ENCODE measurements around the gene FNDC5. TPM values are rescaled to one million over a fixed set of nuclear protein-coding genes. Genes with fewer than 3 reads are reported as not detected.

Gene FNDC5
- total RNA-seq, 1 donor from 2014 or later = 9.6 TPM

DNA sequence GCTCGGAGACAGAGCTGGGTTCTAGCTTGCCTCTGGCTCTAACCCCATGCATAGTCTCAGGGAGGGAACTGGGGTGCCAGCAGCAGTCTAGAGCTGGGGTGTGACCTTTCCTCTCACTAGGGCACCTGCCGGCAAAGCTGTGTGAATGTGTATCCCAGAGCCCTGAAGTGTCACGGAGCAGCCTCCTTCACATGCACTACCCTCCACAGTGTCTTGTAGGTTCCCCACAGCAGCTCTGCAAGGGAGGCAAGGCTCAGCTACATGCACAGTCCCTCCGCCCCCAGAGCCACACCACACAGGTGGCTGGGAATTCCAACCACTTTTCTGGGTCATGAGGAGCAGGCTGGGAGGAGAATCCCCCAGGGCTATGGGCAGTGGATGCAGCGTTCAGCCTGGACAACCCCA, 7.9 kb upstream of the FNDC5 start:
- TF ChIP-seq EZH2 (IDR thresholded peaks at IDR 0.05) (no peak), EZH2phosphoT487 (IDR thresholded peaks at IDR 0.05) (no peak)
- TF ChIP-seq, protein P1, sequence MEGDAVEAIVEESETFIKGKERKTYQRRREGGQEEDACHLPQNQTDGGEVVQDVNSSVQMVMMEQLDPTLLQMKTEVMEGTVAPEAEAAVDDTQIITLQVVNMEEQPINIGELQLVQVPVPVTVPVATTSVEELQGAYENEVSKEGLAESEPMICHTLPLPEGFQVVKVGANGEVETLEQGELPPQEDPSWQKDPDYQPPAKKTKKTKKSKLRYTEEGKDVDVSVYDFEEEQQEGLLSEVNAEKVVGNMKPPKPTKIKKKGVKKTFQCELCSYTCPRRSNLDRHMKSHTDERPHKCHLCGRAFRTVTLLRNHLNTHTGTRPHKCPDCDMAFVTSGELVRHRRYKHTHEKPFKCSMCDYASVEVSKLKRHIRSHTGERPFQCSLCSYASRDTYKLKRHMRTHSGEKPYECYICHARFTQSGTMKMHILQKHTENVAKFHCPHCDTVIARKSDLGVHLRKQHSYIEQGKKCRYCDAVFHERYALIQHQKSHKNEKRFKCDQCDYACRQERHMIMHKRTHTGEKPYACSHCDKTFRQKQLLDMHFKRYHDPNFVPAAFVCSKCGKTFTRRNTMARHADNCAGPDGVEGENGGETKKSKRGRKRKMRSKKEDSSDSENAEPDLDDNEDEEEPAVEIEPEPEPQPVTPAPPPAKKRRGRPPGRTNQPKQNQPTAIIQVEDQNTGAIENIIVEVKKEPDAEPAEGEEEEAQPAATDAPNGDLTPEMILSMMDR (IDR thresholded peaks at IDR 0.05) = no peak
- no peaks in the 10 kb centered on the region for H3K36me3 Mint-ChIP-seq
- no peaks in the 10 kb centered on the region for H4K20me1 ChIP-seq (ENCODE audit: low read depth)
- DNase-seq (ENCODE audit: low spot score) = no peak
- H3K4me1 Mint-ChIP-seq = peaks cover 28% of the 10 kb centered on the region
- H3K79me2 ChIP-seq (ENCODE audit: low read depth) = no peaks in the 10 kb centered on the region
- no peaks in the 10 kb centered on the region for H3K27me3 ChIP-seq
- peaks cover 17% of the 10 kb centered on the region for H3F3A ChIP-seq (ENCODE audit: low read depth)
- H3K27ac ChIP-seq = no peak overlapping the region
- no peaks in the 10 kb centered on the region for H3K36me3 ChIP-seq
- no peak overlapping the region for H3K27ac Mint-ChIP-seq
- H3K4me3 Mint-ChIP-seq = no peak overlapping the region
- peaks cover 38% of the 10 kb centered on the region for H3K4me1 ChIP-seq
- peaks cover 30% of the 10 kb centered on the region for H3K27me3 Mint-ChIP-seq (ENCODE audit: insufficient read depth, low read depth)
- H3K4me3 ChIP-seq = no peak overlapping the region
- H3K9me3 ChIP-seq (ENCODE audit: low read depth) = no peaks in the 10 kb centered on the region
- no peak overlapping the region for H3K9ac ChIP-seq
- H2AFZ ChIP-seq (replicated peaks) = no peak overlapping the region
- no peaks in the 10 kb centered on the region for H3K9me3 Mint-ChIP-seq
- peak overlapping the region; percentile 27 for H3K4me2 ChIP-seq

DNA sequence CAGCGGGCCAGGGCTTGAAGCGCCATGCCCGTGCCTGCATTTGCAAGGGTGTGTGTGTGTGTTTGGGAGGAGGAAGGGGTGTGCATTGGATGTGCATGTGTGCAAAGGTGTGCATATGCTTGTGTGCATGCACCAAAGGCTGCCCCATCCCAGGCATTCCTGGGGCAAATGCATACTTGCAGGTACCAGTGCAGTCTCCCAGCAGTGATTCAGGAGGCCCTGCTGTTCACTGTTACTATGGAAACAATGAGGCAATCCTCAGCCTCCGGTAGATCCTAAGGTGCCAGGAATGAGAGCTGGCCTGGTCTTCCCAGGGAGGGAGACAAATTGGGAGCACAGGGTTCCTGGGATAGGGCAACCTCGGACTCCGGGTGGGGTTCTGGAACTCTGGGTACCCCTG, 7.5 kb upstream of the FNDC5 start:
- Histone ChIP-seq H3K4me2 (peak overlapping the region; percentile 27), H3K9me3 (ENCODE audit: low read depth) (no peaks in the 10 kb centered on the region), H3K36me3 (no peaks in the 10 kb centered on the region), H3K27ac (no peak overlapping the region), H4K20me1 (ENCODE audit: low read depth) (no peaks in the 10 kb centered on the region), H3K9ac (no peak overlapping the region), H3K79me2 (ENCODE audit: low read depth) (no peaks in the 10 kb centered on the region), H2AFZ (replicated peaks) (no peak overlapping the region), H3K4me1 (peaks cover 38% of the 10 kb centered on the region), H3K27me3 (no peaks in the 10 kb centered on the region), H3K4me3 (no peak overlapping the region), H3F3A (ENCODE audit: low read depth) (peaks cover 17% of the 10 kb centered on the region)
- DNase-seq (ENCODE audit: low spot score) = peak; percentile 44
- no peaks in the 10 kb centered on the region for H3K36me3 Mint-ChIP-seq
- no peak overlapping the region for H3K4me3 Mint-ChIP-seq
- H3K9me3 Mint-ChIP-seq = no peaks in the 10 kb centered on the region
- no peak overlapping the region for H3K27ac Mint-ChIP-seq
- peaks cover 28% of the 10 kb centered on the region for H3K27me3 Mint-ChIP-seq (ENCODE audit: insufficient read depth, low read depth)
- peaks cover 27% of the 10 kb centered on the region for H3K4me1 Mint-ChIP-seq
- TF ChIP-seq, protein P1 (IDR thresholded peaks at IDR 0.05) = no peak
- TF ChIP-seq EZH2 (IDR thresholded peaks at IDR 0.05) (no peak), EZH2phosphoT487 (IDR thresholded peaks at IDR 0.05) (no peak)

DNA sequence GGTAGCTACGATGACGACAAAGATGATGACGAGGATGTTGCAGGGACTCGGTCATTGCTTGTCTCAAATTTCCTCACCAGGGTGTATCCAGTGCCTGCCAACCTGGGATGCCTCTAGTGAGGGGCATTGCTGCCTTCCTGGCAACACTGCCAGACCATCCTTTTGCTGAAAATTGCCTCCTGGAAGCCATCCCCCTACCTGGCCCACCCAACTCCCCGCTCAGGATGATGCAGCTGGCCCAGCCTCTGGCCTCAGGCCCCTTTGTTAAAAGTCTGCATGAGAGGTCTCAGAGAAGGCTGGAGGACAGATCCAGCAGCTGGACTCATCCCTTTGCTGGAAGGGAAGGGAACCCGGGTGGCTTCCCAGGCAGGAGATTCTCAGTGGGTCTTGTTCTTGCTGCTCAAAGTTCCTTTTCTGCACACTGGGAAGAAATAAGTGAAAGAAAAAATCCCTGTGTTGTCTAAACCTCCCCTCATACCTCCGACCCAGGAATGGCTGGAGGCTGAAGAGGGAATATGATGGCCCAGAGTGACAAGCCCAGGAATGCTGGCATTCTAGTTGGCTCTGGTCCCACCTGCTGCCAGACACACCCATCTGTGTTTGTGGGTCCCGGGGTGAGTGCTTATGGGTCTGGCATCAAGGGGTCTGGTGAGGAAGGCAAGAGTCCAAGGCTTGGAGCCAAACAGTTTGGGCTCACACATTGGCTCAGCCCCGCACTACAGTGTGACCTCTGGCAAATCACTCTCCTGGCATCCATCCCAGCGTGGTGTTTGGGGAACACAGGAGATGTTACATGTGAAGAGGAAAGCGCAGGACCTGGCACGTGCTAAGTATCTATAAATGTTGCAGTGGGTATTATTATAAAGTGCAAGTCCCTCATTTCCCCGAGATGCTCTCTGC, 6.7 kb upstream of the FNDC5 start:
- no peaks in the 10 kb centered on the region for H3K27me3 ChIP-seq
- Mint-ChIP-seq H3K4me3 (no peak overlapping the region), H3K4me1 (peaks cover 32% of the 10 kb centered on the region), H3K9me3 (no peaks in the 10 kb centered on the region), H3K36me3 (no peaks in the 10 kb centered on the region), H3K27ac (no peak overlapping the region), H3K27me3 (ENCODE audit: insufficient read depth, low read depth) (peaks cover 36% of the 10 kb centered on the region)
- no peaks in the 10 kb centered on the region for H4K20me1 ChIP-seq (ENCODE audit: low read depth)
- no peak for DNase-seq (ENCODE audit: low spot score)
- H3K4me3 ChIP-seq = no peak overlapping the region
- H3K36me3 ChIP-seq = no peaks in the 10 kb centered on the region
- peaks cover 38% of the 10 kb centered on the region for H3K4me1 ChIP-seq
- H2AFZ ChIP-seq (replicated peaks) = no peak overlapping the region
- H3K4me2 ChIP-seq = no peak overlapping the region
- H3K9ac ChIP-seq = no peak overlapping the region
- H3K27ac ChIP-seq = no peak overlapping the region
- H3F3A ChIP-seq (ENCODE audit: low read depth) = peaks cover 21% of the 10 kb centered on the region
- H3K79me2 ChIP-seq (ENCODE audit: low read depth) = no peaks in the 10 kb centered on the region
- H3K9me3 ChIP-seq (ENCODE audit: low read depth) = no peaks in the 10 kb centered on the region
- no peak for TF ChIP-seq EZH2 (IDR thresholded peaks at IDR 0.05)
- TF ChIP-seq, protein P1 (IDR thresholded peaks at IDR 0.05) = no peak
- no peak for TF ChIP-seq EZH2phosphoT487 (IDR thresholded peaks at IDR 0.05)
